GM18498 (cell line): Measurements from ENCODE around the gene HS3ST3A1.

Experiments used
- ATAC-seq: cut with Tn5 transposase; IDR thresholded peaks from one replicate; pipeline ENCODE4 v1.9.1; 2021; ENCODE audit warnings: mild to moderate bottlenecking, moderate library complexity; ENCODE audit not compliant: unreplicated experiment

HS3ST3A1 gene

DNA sequence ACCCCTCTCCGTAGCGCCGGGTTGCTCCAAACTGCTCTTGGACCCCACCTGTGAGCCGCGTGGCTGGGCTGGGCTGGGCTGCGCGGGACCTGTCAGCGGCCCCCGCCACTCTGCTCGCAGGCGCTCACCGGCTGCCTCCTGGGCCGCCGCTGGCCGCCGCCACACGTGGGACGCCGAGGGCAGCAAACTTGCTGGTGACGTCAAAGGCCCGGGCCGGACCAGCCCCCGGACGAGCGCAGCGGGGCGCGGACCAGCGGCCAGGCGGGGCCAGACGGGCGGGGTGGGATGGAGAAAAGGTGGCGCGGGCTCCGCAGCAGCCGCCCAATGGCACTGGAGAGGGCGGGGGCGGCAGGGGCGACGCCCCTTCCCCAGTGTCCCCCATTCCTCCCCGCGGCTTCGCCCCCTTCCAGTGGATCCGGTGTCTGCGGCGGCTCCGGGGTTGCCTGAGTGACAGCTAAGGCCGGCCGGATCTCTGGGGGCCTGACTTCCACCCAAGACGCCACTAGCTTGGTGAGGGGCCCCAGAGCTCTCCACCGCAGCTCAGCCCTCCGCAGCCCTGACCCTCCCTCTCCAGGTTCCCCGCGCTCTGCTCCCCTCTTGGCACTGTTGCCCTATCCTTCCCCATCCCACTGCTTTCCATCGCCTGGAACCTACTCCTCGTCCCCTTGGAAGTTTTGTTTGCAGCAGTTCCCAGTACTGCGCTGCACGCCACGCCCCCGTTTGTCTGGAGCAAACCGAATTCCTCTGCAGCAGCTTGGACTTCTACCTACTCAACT is at the start of gene HS3ST3A1:
Gene HS3ST3A1 (minus strand): TSS at position 154 of the 776 bp plus-strand sequence. CDS start 800 bp downstream, outside the sequence.
- no peak for ATAC-seq

DNA sequence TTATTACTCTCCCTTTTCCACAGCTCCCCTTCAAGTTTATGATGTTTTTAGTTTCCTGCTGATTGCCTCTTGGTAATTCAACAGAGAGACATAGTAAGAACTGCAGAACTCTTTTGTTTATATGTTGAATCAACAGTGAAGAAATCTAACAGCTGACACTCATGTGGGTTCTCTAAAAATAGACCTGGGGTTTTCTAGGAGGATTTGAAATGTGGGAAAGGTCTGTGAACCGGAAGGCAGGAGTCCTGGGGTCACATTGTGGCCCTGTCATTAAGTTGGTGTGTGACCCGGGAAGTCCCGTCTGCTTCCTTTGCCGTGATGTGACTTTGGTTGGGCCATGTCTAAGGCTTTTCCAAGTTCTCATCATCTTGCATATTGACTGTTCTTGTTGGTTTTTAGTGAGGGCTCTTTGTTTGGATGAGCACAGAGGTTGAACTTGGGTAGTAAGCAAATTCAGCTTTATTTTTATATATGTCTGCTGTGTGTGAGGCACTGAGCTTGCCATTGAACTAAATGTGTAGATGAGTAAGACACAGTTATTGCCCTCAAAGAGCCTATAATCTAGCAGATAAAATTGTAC is 48.5 kb upstream of the HS3ST3A1 start:
- ATAC-seq: no peak

DNA sequence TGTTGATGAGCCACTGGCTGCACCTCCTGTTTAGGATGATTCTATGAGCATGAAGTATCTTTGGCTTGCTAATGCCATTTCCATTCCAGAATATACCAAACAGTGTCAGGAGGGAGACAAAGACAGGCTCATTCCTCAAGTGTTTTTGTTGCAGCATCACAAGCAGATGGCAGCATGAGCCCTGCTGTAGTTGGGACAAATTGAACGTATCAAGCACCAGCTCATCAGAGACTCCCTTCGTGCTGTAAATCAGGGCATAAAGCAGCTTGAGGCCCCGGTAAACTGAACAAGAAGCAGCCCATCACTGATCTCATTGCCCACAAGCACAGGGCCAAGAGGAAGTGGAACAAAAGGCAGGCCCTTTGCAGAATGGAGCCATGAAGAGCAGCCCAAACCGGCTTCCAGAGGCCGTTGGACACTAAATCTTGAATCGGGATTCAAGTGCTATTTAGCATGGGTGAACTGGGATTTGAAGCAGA is 45.9 kb upstream of the HS3ST3A1 start:
- ATAC-seq: no peak

DNA sequence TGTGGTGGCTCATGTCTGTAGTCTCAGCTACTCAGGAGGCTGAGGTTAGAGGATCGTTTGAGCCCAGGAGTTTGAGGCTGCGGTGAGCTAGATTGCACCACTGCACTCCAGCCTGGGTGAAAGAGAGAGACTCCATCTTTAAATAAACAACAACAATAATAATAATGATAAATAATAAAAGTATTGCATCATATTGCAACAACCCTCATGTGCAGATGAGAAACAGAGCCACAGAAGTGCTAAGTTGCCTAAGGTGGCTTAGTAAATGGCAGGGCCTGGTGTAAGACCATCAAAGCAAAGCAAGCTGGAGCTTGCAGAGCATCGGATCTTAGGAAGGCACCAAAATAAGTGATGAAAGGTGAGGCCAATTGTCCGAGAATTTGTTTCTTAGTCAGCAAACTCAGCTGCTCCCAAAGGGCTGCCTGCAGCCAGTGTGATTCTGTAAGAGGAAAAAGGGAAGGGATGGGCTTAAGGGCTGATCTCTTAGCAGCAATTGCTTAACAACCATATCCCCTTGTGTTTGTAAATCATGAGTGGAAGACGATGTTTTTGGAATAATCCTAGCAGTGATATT is 45.3 kb upstream of the HS3ST3A1 start:
- ATAC-seq: no peak

DNA sequence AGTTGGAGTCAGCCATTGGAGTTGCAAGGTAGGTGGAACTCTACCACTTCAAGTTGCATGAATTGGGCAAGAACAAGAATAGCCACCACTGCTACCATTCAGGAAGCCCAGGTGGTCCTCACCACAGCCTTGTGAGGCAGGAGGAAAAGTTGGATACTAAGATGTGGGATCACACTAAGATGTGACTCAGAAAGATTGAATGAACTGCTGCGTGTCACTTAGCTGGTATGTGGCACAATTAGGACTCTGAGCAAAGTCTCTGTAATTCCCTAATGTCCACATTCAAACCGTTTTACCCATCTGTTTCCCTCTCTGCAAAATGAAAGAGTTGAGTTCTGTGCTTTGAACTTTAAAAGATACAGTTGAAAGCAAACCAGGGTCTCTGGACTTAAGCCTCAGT is 44.7 kb upstream of the HS3ST3A1 start:
- no peak for ATAC-seq

DNA sequence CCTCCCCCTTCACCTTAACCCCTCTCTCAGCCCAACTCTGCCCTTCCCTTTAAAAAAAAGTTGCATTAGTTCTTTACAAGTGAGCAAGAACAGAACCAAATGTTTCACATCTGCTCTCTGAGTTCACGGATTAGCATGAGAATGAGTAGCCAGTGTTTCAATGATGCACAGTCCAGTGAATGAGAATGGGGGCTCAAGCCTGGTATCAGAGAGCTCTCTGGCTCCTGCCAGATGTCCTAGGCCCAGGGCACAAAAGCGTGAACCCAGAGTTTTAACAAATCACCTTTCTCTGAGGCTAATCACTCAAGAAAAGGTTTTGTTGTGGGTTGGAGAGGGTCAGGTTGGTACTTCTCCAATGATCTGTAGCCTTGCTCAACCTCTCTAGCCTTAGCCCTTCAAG is 41.5 kb upstream of the HS3ST3A1 start:
- ATAC-seq: no peak

DNA sequence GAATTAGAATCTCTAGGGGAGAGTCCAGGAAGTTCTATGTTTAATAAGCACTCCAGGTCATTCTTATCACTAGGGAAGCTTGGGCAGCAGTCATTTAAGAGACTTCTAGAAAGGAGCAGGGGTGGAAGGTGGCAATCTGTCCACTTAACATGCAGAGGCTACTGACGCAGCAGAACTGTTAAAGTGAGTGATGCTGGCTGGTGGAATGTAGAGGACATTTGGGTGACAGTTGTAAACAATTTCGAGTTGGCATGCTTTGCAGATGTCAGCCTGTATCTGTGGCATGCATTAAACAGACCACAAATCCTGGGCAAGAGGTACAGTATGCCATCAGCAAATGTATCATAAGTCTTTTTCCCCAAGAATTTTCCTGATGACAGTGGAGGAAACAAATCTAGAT is 40.5 kb upstream of the HS3ST3A1 start:
- no peak for ATAC-seq

DNA sequence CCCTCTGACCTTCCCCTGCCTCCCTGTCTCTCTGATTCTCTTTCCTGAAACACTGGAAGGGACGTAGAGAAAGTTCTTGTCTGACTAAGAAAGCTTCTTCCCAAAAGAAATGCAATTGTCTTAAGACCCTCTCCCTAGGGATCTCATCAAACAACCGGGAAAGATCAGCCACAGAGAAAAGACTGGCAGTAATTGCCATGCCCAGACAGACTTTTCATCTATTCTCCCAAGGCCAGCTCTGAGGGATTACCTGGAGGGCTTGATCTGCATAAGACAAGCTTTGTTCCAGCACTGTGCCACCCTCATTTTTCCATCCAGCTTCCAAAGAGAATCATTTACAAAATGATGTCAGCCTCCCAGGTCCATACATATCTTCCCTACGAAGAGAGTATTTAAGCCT is 38.8 kb upstream of the HS3ST3A1 start:
- no peak for ATAC-seq

DNA sequence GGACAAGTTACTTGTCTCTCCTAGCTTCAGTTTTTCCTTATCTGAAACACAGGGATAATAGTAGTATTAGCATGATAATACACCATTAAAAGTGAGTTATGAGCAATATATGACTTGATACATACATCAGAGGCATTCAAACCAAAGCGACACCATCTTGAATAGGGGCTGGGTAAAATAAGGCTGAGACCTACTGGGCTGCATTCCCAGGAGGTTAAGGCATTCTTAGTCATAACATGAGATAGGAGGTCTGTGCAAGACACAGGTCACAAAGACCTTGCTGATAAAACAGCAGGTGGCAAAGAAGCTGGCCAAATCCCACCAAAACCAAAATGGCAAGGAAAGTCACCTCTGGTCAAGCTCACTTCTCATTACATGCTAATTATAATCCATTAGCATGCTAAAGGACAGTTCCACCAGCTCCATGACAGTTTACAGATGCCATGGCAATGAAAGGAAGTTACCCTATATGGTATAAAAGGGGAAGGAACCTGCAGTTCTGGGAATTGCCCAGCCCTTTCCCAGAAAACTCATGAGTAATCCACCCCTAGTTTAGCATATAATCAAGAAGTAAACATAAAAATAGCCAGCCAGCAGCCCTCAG is 37.2 kb upstream of the HS3ST3A1 start:
- no peak for ATAC-seq

DNA sequence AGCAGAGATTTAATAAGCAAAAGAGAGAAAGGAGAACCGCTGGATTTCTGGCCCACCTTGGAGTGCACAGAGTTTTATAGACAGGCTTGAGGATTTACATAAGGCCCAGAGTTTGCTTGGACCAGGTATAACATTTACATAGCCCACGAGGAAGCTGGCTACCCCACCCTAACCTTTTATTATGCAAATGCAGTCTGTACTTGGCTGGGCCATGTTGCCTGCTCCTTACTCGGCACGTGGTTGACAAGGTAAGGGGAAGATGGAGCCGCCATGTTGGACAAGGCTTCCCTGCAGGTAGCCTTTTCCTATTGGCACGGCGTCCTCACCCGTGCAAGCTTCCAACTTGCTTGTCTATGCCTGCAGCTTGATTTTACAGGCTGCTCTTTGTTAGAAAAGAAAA is 35.2 kb upstream of the HS3ST3A1 start:
- ATAC-seq: no peak

DNA sequence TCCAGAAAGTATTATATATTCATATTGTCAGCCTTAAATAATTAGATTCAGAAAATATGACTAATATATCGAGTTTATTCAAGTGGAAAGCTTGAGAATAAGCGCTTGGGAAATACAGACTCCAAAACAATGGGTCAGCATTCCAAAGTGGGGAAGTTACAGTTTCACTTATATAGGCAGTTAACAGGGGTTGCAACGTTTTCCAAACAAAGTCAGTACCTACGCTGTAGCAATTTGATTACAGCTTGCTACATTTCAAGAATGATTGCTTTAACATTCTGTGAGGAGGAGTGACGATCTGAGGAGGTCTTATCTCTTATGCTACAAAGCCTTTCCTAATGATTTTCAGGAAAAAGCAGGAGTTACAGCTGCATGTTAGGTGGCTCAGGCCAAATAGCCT is 34.2 kb upstream of the HS3ST3A1 start:
- ATAC-seq: no peak

DNA sequence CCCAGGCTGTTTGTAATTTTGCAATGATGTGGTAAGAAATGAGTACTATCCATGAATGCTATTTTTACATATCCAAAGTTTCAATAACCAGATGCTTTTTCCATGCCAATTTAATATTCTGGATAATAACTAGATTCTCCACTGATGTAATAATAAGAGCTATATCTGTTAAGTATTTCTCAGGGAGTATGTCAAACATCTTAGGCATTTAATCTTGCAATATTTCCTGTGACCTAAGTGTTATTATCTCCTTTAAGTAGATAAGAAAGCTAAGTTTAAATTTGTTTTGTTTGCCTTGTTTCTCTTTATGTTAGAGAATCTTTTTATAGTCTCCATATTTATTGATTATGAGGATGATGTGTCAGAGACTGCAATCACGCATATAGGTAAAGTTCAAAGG is 32.3 kb upstream of the HS3ST3A1 start:
- ATAC-seq: no peak

DNA sequence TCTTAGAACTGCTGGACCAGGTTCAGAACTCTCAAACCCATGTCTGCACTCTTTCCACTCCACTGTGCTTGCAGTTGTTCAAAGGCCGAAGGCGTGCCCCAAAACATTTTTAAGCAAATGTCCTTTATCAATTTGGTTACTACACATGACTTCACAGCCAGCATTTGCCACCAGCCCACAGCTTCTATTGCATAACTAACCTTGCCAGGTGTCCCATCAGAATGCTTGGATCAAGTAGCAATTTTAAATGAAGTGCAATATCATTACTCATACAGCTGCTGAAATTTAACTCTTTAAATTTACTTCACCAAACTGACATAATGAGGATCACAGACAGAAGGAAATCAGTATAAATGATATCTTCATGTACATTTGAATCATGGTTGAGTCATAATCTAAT is 29.8 kb upstream of the HS3ST3A1 start:
- no peak for ATAC-seq

DNA sequence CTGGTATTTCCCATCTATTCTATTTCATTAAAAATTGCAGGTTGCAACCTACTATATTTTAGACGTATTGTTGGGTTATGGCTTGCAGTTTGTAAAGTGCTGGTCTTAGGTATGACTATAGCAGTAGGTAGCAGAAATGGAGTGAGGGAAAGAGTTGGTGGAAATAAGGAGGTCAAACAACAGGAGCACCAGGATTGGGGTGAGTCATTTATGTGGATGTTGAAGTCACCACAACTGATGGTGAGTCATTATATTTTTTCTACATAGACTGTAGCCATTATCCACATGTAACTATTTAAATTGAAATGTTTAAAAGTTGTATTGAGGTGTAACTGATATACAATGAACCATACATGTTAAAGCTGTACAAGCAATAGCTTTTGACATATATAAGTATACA is 25.0 kb upstream of the HS3ST3A1 start:
- no peak for ATAC-seq

DNA sequence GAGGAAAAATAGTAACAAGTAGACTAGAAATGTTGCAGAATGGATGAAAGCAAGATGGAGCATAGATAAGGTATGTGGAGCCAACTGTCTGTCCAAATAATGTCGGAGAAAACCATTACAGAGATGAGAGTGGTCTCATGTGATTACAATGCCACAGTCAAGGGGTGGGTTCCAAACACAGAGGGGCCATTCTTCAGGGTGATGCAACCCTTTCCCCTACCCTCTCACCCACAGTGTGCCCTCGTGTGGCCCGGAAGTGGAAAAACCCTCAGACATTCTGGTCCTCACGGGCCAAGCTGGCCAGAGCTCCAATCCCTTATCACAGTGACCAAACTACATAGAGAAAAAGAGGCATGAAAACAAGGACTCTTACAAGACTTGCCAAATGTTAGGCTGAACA is 17.7 kb upstream of the HS3ST3A1 start:
- no peak for ATAC-seq

DNA sequence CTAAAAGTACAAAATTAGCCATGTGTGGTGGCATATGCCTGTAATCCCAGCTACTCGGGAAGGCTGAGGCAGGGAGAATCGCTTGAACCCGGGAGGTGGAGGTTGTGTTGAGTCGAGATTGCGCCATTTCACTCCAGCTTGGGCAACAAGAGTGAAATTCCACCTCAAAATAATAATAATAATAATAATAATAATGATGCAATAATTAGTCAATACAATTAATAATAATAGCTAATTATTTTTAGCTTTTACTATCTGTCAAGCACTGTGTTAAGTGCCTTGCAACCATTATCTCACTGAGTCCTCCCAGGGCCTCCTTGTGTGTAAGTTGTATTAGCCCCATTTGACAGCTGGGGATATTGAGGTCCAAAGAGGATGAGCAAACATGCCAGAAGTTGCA is 14.3 kb upstream of the HS3ST3A1 start:
- no peak for ATAC-seq

DNA sequence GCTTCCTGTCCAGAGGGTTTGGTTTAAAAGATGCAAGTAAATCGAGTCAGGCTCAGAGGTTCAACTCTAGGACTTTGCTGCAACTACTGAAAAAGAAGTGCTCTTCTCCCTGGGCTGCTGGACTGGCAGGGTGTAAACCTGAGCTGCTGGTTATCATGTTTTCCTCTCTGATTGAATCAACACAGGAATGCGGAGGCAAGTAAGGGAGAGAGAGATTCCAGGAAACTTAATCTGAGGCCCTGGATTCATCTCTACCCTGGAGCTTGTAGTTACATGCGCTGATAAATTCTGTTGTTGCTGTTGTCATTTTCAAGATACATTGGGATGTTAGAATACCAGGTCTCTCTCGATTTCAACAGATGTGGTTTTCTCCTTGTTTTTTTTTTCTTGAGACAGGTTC is 8.2 kb upstream of the HS3ST3A1 start:
- ATAC-seq: no peak

DNA sequence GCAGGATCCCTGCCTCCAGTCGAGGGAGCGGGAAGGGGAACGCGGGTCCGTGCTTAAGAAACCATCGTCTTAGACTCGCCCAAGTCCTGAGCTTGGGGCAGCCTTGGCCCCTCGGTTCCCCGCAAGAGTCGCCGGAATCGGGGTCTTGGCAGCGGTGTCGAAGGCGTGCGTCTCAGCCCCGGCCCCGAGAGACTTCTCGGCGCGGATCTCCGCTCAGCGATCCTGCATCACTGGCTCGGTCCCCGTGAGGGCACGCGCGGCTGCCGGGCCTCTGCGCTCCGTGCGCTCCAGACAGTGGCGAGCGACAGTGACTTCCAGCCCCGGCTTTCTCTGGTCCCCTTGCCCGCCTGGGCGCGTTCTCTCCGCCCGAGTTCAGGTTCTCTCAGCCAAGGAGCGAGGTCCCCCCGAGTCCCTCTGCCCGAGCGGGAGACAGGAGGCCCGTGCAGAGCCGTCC is 380 bp downstream of the HS3ST3A1 start:
- ATAC-seq: no peak

DNA sequence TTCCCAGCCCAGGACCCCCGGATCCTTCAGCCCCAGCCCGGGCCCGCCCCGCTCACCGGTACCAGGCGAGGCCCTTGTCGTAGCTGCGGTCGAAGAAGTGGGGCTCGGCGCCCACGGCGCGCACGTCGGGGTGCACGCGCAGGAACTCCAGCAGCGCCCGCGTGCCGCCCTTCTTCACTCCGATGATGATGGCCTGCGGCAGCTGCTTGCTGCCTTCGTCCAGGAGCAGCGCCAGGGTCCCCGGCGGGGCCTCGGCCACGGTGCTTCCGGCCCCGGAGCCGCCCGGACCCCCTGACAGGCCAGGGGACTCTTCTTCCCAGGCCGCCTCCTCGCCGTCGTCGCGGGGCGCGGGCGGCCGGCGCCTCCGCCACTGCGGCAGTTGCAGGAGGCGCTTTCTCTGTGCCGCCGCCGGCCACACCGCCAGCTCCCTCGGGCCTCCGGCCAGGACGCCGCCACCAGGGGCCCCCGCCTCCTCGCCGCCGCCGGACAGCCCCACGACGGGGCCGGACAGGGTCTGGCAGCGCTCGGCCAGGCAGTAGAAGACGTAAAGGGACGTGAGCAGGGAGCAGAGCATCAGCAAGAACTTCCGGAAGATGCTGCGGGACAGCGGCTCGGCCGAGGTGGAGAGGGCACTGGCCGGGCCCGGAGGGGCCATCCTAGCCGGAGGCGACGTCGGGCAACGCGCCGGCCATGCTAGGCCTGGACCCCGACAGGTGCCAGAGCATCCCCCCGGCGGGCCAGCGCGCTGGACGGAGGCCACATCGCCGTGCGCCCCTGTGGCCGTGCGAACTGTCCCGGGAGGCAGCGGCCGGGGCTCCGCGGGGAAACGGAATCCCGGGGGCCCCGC is 1.0 kb downstream of the HS3ST3A1 start:
- no peak for ATAC-seq

DNA sequence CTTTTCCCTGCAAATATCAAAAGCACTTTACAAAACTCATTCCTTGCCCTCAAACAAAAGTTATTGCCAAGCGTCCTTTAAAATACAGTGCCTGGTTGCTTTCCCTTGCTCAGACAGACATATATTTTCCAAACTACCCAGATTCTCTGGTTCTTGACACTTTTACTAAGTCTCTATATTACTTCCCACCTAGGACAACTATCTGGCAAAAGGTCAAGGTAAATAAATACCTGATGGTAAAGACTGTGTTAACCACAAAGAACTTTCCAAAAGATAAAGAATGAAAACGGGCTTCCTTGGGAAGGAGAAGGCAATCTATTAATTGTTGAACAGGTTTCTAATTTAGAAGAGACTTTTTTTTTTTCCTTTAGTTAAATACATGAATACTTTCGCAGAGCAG is 1.9 kb downstream of the HS3ST3A1 start:
- no peak for ATAC-seq

DNA sequence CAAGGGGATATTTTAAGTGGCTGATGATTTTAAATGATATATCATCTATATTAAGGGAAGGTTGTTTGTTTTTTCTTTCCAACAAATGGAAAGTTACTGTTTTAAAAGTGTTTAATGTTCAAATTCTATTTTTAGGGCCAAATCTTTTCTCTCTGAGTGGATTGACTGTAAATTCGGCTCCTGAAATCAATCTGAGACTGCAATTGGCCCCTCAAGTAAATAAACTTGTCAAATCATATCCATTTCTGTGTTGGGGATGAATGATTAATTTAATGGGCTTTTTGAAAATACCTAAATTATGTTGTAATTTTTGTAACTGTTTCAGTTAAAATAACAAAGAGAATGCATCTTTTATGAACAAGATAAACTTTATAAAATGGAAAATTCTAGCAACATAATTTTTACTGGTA is 2.6 kb downstream of the HS3ST3A1 start:
- ATAC-seq: no peak
